DOHH2 (cell line): Measurements from ENCODE around the gene CSNK2A3.

ENCODE experiments used
- H3F3A ChIP-seq: fragments of 200-600 bp; sonication (generic), shearing (Covaris generic); 2 replicates; pipeline ENCODE4 v1.6.0; 2016; ENCODE audit warnings: antibody characterized with exemption, mild to moderate bottlenecking; ENCODE audit not compliant: control insufficient read depth, insufficient read depth
- H3K27ac ChIP-seq: fragments of 200-600 bp; sonication (generic); 2 replicates; pipeline ENCODE4 v1.5.1; 2014; ENCODE audit warnings: low read depth, mild to moderate bottlenecking, low read length, moderate library complexity
- H3K27me3 ChIP-seq: fragments of 200-600 bp; sonication (generic); 2 replicates; pipeline ENCODE4 v1.6.1; 2014; ENCODE audit warnings: mild to moderate bottlenecking, low read length, mixed read lengths; ENCODE audit not compliant: control insufficient read depth
- H3K36me3 ChIP-seq: fragments of 200-600 bp; sonication (generic); 2 replicates; pipeline ENCODE4 v1.6.1; 2014; ENCODE audit warnings: mild to moderate bottlenecking, low read length, moderate library complexity, mixed read lengths; ENCODE audit not compliant: control insufficient read depth
- H3K4me1 ChIP-seq: fragments of 200-600 bp; sonication (generic); 2 replicates; pipeline ENCODE4 v1.6.1; 2014; ENCODE audit warnings: mild to moderate bottlenecking, low read length, mixed read lengths; ENCODE audit not compliant: control insufficient read depth
- H3K4me2 ChIP-seq: fragments of 200-600 bp; sonication (generic); 2 replicates; pipeline ENCODE4 v1.6.0; 2014; ENCODE audit warnings: mild to moderate bottlenecking, low read length, moderate library complexity
- H3K4me3 ChIP-seq: fragments of 200-600 bp; sonication (generic); 2 replicates; pipeline ENCODE4 v1.5.1; 2014; ENCODE audit warnings: mild to moderate bottlenecking, low read length, mixed read lengths
- H3K79me2 ChIP-seq: fragments of 200-600 bp; sonication (generic); 2 replicates; pipeline ENCODE4 v1.6.1; 2014; ENCODE audit warnings: mild to moderate bottlenecking, low read length, mixed read lengths; ENCODE audit not compliant: control insufficient read depth
- H3K9me2 ChIP-seq: fragments of 200-600 bp; sonication (generic); replicated peaks from 2 replicates; pipeline ENCODE4 v1.6.1; 2014; ENCODE audit warnings: mild to moderate bottlenecking, low read length, mixed read lengths; ENCODE audit not compliant: control insufficient read depth
- H3K9me3 ChIP-seq: fragments of 200-600 bp; sonication (generic); 2 replicates; pipeline ENCODE4 v1.6.1; 2014; ENCODE audit warnings: antibody characterized with exemption, low read length, mixed read lengths; ENCODE audit not compliant: control insufficient read depth, insufficient read depth
- H4K20me1 ChIP-seq: fragments of 200-600 bp; sonication (generic); 2 replicates; pipeline ENCODE4 v1.6.0; 2014; ENCODE audit warnings: low read depth, mild to moderate bottlenecking, antibody characterized with exemption, low read length, moderate library complexity; ENCODE audit not compliant: control insufficient read depth, insufficient read depth
- EZH2phosphoT487 ChIP-seq: fragments of 200-600 bp; sonication (generic); IDR thresholded peaks from 2 replicates; pipeline ENCODE4 v1.6.1; 2017; ENCODE audit warnings: borderline replicate concordance, mild to moderate bottlenecking, antibody characterized with exemption, low read length, moderate library complexity, mixed read lengths
- TF ChIP-seq, protein P1 (sequence below): fragments of 200-600 bp; sonication (generic); IDR thresholded peaks from one replicate; pipeline ENCODE4 v1.5.1; 2014; ENCODE audit warnings: antibody characterized with exemption, mild to moderate bottlenecking, low read depth, low read length; ENCODE audit not compliant: poor library complexity, severe bottlenecking

CSNK2A3 gene

DNA sequence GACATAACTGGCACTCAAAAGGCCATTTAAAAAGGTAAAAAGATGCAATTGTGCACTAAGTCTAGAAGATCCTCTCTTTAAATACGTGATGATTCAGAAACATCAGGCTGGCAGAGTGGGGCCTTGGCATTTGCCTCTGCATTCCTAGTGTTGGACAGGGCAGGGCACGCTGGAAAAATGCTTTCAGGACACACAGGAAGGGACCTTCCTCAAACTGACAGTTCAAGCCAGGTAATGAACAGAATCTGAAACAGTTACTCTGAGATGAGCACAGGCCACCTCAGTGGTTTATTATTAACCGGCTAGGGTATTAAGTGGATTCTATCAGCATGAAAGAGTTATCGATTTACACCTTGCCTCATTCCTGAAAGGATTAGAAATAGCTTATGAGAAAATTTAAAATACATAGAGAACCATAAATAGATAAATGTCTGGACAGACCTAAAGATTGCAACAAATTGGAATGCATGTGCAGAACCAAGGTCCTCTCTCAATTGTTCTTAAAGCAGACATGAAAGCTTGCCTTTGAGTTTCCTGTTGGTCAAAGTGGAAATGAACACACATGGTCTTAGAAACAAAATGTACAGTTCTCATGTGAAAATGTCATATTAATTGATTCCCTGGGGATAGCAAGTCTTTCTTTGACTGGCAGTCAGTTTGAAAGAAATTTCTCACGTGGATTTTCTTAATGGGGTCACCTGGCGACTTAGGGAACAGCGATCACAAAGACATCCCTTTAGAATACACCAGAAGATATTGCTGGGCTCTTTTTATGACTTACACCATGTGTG is 21.5 kb upstream of the CSNK2A3 start:
- no peaks in the 10 kb centered on the region for H3K4me1 ChIP-seq
- H3K4me3 ChIP-seq = no peak overlapping the region
- TF ChIP-seq, protein P1, sequence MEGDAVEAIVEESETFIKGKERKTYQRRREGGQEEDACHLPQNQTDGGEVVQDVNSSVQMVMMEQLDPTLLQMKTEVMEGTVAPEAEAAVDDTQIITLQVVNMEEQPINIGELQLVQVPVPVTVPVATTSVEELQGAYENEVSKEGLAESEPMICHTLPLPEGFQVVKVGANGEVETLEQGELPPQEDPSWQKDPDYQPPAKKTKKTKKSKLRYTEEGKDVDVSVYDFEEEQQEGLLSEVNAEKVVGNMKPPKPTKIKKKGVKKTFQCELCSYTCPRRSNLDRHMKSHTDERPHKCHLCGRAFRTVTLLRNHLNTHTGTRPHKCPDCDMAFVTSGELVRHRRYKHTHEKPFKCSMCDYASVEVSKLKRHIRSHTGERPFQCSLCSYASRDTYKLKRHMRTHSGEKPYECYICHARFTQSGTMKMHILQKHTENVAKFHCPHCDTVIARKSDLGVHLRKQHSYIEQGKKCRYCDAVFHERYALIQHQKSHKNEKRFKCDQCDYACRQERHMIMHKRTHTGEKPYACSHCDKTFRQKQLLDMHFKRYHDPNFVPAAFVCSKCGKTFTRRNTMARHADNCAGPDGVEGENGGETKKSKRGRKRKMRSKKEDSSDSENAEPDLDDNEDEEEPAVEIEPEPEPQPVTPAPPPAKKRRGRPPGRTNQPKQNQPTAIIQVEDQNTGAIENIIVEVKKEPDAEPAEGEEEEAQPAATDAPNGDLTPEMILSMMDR = no peak
- no peak for TF ChIP-seq EZH2phosphoT487
- no peaks in the 10 kb centered on the region for H3F3A ChIP-seq
- H4K20me1 ChIP-seq = no peaks in the 10 kb centered on the region
- no peaks in the 10 kb centered on the region for H3K27me3 ChIP-seq
- no peaks in the 10 kb centered on the region for H3K36me3 ChIP-seq
- H3K9me2 ChIP-seq = no peaks in the 10 kb centered on the region
- no peak overlapping the region for H3K27ac ChIP-seq
- H3K9me3 ChIP-seq = no peaks in the 10 kb centered on the region
- H3K4me2 ChIP-seq = no peak overlapping the region
- no peaks in the 10 kb centered on the region for H3K79me2 ChIP-seq

DNA sequence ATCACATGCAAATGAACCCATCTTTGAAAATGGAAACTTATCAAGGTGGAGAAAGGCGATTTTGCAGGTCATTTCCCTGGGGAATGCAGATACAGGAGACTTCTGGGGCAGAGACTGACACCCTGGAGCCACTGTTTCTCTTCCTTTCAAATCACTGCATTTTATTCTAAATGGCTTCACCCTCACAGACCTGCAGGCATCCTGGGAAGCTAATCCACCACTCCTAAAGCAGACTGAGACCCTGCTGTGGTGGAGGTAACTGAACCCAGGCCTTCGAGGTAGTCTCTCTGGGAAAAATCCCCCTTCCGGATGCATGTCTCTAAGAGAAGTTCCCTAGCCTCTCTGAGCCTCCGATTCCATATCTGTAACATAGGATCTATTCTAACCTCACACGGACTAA is 20.9 kb upstream of the CSNK2A3 start:
- Histone ChIP-seq H3K27me3 (no peaks in the 10 kb centered on the region), H3K4me2 (no peak overlapping the region), H4K20me1 (no peaks in the 10 kb centered on the region), H3K9me2 (no peaks in the 10 kb centered on the region), H3K4me3 (no peak overlapping the region), H3K36me3 (no peaks in the 10 kb centered on the region), H3K9me3 (no peaks in the 10 kb centered on the region), H3K27ac (no peak overlapping the region), H3K79me2 (no peaks in the 10 kb centered on the region), H3F3A (no peaks in the 10 kb centered on the region), H3K4me1 (no peaks in the 10 kb centered on the region)
- TF ChIP-seq, protein P1 = no peak
- TF ChIP-seq EZH2phosphoT487 = no peak

DNA sequence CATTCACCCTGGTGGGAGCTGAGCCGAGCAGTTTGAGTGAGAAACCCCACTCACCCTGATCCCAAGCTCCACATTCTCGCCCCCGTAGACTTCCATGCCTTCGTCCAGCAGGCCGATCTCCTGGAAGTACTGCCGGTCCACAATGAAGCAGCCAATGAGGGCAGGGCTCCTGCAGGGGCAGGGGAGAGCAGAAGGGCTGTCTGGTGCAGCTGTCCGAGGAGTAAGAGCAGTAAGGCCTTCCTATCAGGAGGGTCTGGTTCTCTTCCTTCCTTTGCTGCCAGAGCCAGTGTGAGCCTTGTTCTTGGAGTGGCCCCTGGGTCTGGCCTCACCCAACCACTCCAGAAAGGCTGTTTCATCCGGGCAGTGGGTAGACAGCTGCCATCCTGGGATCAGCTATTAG is 19.4 kb upstream of the CSNK2A3 start:
- H3K36me3 ChIP-seq = no peaks in the 10 kb centered on the region
- no peaks in the 10 kb centered on the region for H3K79me2 ChIP-seq
- H3K9me2 ChIP-seq = no peaks in the 10 kb centered on the region
- no peaks in the 10 kb centered on the region for H3K9me3 ChIP-seq
- H3K27me3 ChIP-seq = no peaks in the 10 kb centered on the region
- H4K20me1 ChIP-seq = no peaks in the 10 kb centered on the region
- H3K4me1 ChIP-seq = no peaks in the 10 kb centered on the region
- no peak overlapping the region for H3K27ac ChIP-seq
- no peak overlapping the region for H3K4me2 ChIP-seq
- no peaks in the 10 kb centered on the region for H3F3A ChIP-seq
- H3K4me3 ChIP-seq = no peak overlapping the region
- TF ChIP-seq, protein P1 = no peak
- TF ChIP-seq EZH2phosphoT487 = no peak
